ENCODE results near the gene FBXW11. TPM values are rescaled to one million over a fixed set of nuclear protein-coding genes. Genes with fewer than 3 reads are reported as not detected.

FBXW11 gene
- total RNA-seq, 1 experiment from 2014 or later = 56.3 TPM

DNA sequence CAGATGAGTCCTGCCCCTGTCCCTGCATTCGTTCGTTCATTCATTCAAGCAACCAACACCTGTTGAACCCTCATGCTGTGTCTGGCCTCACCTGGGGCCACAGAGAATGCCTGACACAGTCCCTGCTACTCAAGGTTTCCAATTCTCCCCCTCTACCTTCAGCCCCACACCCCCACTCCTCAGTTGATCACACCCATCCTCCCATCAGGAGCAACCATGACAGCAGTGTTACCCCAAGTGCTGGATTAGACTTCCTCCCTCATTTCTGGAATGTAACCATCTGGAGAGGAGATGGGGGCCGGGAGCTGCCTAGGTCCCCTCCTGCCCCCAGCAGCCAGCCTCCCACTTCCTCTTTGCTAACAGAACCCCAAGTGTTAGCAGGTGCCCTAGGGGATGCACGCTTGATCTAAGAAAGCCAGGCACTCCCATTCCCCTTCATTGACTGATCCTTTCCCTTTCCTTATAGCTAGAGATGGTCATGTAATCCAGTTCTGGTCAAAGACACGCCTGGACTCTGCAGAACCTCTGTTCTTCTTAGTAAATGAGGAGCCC, 163.6 kb downstream of the FBXW11 start:
- no peak for DNase-seq (ENCODE audit: low spot score)

DNA sequence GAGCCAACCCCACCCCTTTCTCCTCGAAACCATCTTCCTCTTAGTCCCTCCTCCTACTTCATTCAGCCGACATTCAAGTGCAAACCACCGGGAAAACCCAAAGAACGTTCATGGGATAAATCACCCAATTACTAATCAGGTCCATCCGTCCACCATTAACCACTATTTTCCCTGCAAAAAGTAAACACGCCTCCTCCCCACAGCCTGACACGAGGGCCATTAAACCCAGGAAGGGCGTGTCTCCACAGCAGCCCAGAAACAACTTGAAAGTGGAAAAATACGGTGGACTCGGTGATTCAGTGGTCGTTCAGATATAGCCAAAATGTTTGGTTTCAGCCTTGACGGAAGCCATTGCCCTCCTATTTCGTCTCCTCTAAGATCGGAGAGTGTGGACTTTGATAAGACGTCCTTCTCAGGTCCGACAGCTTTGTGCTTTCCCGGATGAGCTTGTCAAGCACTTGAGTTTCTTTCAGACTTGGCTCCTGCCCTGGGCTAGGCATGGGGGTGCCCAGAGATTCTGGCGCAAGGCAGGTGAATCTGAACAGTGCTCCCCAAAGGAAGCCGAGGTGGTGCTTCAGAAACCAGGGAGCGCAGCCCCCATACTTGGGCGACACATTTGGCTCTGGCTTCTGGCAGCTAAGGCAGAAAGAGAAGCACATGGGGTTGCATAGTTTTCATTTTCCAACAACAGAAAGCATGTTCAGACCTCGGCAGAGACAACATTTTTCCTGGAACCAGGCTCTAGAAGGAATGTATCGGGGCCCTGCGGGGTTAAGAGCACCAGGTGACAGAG, 164.3 kb downstream of the FBXW11 start:
- DNase-seq (ENCODE audit: low spot score) = no peak

DNA sequence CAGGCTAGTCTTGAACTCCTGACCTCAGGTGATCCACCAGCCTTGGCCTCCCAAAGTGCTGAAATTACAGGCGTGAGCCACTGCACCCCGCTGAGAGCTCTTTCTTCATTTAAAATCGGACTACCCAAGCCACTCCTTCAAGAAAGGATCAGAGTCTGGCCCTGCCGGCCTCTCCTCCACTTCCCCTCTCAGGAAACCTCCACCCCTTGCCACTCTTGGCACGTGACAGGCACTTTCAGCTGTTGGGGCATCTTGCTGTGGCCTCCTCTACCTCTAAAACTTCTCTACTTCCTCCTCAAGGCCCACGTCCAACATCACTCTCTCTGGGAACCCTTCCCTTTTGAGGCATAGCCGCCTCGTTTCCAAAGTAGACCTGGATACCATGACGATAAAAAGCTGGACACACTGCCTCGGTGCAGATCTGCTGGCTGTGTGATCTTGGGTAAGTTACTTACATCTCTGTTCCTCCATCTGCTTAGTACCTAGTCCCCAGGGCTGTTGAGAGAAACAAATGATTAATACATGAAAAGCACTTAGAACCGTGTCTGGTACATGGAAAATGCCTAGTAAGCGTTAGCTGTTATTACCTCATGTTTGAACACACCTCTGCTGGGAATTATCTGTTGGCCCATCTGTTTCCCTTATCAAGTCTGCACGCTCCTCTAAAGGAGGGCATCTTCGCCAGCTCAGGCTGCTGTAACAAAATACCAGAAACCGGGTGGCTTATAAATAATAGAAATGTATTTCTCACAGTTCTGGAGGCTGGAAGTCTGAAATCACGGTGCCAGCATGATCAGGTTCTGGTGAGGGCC, 165.5 kb downstream of the FBXW11 start:
- DNase-seq (ENCODE audit: low spot score) = no peak

DNA sequence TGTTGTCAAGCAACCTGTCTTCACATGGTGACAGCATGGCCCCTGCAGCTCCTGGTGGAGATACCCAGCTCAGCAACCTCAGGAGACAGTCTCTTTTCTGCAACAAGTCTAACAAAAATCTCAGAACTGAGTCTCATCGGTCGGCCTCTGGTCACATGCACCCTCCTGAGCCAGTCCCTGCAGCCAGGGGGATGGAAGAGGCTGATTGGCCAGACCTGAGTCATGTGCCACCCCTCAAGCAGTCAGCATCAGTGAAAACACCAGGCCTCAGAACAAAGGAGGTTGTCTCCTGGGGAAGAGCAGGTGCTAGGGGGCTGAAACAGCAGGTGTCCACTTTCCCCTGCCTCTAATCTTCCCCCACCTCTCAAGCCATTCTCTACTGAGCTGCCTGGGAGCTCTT, 166.4 kb downstream of the FBXW11 start:
- no peak for DNase-seq (ENCODE audit: low spot score)

DNA sequence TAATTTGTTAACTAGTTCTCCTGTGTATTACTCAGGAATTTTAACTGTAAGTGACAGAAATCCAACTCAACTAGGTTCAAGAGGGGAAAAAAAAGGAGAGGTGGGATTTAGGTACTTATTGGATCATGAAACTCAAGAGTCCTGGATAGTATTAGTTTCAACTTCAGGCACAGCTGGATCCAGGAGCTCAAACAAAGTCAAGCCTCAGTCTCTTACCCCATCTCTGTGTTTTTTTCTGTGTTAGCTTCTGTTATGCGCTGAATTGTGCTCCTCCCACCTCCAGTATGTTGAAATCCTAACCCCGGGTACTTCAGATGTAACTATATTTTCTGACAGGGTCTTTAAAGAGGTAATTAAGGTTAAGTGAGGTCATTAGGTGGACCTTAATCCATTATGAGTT, 167.3 kb downstream of the FBXW11 start:
- DNase-seq (ENCODE audit: low spot score) = no peak

DNA sequence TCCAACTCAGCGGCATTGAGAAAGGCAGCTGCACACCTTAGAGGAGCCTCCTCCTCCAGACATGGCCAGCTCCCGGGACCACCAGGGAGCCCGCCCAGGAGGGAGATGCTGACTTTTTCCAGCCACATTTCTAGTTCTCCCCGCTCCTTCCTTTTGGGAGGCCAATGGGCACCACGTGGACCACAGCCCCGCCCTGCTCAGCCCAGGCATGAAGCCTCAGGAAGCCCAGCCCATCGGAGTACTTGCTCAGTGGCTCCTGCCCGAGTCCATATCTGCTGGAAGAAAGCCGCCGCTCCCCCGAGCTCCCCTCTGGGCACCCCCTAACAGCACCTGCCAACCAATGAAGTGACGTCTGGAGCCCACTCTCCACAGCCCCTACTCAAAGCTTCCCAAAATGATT, 168.4 kb downstream of the FBXW11 start:
- DNase-seq (ENCODE audit: low spot score) = no peak

DNA sequence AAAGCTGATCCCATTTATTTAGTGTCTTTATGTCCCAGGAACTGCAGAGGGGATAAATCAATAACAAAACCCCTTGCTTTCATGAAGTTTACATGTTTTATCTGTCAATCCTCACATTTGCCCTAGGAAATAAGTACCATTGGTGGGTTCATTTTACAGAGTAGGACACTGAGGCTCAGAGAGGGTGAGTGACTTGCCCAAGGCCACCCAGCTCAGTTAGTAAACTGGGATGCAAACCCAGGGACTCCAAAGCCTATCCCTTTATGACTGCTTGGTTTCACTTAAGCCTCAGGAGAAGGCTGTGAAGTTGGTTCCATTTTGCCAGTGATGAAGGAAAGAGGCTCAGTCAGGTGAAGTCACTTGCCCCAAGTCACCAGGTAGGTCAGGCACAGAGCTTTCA, 168.9 kb downstream of the FBXW11 start:
- DNase-seq (ENCODE audit: low spot score) = no peak

DNA sequence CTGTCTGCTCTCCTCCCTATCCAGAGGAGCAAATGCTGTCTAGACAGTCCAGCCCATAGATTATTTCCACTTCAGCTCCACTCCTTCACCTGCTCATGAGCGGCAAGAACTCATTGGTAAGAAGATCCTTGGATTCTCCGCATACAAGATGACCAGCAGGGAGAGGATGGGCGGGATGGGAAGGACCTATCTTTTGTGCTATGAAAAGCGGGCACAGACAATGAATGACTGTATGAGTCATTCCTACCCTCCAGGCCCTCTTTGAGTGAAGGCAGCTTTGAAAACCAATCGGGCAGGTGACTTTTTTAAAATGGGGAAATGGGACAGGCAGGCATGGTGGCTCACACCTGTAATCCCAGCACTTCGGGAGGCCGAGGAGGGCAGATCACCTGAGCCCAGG, 171.4 kb downstream of the FBXW11 start:
- DNase-seq (ENCODE audit: low spot score) = no peak

DNA sequence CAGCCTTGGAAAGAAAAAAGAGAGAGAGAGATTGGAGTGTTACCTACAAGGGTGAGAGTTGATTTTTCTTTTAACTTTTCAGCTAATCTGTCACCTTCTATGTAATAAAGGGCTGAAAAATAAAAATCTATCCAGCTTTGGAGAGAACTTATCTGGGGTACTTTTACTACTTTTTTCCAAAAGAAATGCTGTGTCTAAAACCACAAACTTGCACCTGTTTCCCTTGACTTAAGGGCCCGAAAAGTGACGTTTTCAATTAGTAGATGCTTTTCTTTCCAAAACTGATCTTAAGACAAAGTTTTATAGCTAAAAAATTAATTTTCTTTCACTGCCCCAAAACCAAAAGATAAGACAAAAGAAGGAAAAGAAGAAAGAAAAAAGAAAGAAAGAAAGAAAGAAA, 172.0 kb downstream of the FBXW11 start:
- DNase-seq (ENCODE audit: low spot score) = no peak

DNA sequence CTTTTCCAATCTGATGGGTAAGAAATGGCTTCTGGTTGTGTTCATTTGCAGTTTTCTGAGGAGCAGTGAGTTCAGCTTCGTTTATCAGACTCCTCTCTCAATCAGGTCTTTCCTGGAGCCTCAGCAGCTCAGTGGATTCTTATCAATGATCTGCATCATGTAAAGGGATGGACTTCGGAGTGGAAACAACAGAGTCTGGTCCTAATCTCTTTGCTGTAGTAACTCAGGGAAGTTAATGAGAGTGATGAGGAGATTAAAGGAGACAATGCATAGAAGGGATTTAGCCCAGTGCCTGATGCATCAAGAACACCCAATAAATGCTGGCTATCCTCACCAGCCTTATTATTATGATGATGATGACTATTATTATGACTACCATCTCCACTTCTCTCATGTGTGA, 173.7 kb downstream of the FBXW11 start:
- DNase-seq (ENCODE audit: low spot score) = no peak

DNA sequence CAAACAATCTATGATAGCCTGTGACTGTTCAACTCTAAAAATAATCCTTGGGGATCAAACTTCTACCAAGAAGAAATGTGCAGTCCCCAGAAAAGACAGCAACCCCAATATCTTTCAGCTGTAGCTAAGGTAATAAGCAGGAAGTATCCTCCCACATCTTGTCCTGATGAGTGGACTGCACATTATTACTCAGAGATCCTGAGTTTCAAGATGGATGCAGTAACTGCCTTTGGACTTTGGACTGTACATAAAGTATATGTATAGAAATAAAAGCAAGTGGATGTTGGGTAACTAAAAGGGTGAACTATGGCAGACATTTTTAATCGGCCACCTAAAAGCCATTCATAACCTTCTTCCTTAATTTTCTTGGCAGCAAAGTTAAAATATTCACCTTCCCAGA, 175.8 kb downstream of the FBXW11 start:
- no peak for DNase-seq (ENCODE audit: low spot score)

DNA sequence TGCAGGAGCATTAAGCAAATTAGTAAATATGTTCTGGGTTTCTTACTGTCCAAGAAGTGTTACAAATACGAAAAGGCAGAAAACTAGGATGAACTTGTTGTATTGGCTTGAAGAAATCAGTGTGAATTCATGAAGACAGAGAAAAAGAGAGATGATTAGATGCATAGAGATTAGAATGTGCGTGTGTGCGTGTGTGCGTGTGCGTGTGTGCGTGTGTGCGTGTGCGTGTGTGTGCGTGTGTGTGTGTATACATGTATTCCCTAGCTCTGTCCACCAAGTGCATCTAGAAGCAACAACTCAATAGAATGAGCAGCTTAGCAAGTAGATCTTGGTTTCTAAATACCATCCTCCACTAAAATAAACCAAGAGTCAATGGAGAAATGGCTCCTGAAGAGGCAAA, 179.3 kb downstream of the FBXW11 start:
- no peak for DNase-seq (ENCODE audit: low spot score)

DNA sequence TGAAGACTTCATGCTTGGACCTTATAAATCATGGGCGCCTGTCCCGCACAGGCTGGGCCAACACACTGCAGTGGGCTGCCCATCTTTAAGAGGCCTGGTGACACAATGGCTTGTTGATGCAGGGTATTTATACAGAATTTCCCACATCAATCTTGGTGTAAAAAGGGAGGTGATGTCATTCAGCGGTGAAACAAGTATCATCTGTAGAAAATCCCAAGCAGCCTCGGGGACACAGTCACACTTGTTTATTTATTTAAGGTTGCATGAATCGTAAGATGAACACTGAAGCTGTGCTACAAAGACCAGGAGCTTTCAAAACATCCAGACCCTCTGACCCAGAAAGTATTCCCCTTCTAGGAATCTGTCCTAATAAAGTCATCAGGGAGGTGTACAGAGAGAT, 180.3 kb downstream of the FBXW11 start:
- DNase-seq (ENCODE audit: low spot score) = peak; percentile 61

DNA sequence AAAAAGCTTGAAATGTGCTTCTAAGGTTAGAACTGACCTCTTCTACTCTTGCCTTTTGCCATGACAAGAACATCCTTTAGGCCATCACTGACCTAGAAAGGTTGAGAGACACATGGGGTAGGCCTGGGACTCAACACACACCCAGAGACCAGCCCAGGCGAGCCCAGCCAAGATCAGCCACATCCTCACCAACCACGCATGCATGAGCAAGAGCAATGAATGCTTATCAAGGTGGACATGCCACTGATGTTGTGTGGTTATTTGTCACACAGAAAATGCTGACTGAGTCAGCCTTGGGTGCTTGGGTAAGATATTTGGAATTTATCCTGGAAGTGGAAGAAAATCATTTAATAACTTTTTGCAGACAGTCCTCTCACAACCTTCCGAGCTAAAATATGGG, 181.4 kb downstream of the FBXW11 start:
- no peak for DNase-seq (ENCODE audit: low spot score)

DNA sequence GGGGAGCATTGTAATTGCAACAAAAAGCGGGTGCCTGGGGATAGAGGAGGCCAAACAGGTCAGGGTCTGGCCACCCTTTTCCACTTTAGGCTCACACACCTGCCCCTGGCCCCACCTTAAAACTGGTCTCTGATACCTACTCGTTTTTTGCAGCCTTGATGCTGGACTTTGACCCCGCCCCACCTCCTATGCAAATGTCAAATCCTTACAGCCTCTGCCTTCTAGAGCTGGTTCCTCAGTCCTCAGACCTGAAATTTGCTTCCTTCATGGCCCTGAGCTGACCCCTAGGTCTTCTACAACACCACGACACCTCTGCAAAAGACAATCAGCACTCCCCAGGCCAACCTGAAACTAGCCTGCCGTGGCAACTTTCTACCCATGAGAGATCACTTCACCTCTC, 183.2 kb downstream of the FBXW11 start:
- no peak for DNase-seq (ENCODE audit: low spot score)

DNA sequence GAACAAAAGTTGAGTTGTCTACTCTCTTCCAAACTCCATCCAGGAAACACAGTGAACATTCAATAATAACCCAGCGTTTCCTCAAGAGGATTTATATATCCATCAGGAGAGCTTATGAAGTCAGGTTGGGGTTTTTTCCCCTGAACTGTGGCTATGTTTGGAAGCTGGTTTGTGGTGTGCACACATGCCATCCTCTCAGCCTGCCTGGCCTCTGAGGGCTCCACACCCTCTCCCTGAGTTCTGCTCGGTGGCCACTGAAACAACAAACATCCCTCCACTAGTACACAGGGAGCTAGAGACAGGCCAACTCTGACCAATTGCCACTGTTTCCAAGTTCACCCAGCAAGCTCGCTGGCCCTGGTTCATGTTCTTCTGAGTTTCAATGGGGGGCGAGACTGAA, 185.2 kb downstream of the FBXW11 start:
- DNase-seq (ENCODE audit: low spot score) = no peak

DNA sequence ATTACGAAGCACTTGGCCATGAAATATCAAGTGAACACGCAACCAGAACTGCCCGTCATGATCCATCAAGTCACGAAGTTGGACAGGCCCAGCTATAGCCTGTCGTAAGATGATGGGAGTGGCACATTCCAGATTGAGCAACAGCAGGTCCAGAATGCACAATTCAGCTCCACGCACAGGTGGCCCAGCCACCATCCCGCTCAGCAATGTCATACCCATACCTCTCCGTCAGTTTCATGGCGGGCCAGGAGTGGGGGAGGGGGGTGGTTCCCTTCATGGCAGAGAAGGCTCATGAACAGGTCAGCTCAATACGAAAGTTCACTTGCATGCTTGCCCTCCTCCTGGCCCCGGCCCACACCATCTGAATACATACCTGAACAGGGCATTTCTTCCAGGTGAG, 185.9 kb downstream of the FBXW11 start:
- no peak for DNase-seq (ENCODE audit: low spot score)

DNA sequence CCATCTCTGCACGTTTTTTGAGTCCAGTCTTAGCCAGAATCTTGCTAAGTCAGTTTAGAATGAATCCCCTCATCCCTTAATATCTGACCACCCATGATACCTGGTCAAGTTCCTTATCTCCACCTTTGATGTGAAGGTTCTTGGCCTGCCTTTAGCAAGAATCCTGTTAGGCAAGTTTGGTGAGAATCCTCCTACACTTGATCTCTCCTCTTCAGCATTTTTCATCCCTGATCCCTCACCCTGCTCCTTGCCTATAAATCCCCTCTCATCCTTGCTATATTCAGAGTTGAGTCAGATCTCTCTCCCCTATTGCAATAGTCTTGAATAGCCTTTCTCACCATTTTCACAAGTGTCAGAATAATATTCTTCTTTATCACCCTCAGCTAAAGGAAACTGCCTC, 189.8 kb downstream of the FBXW11 start:
- no peak for DNase-seq (ENCODE audit: low spot score)

DNA sequence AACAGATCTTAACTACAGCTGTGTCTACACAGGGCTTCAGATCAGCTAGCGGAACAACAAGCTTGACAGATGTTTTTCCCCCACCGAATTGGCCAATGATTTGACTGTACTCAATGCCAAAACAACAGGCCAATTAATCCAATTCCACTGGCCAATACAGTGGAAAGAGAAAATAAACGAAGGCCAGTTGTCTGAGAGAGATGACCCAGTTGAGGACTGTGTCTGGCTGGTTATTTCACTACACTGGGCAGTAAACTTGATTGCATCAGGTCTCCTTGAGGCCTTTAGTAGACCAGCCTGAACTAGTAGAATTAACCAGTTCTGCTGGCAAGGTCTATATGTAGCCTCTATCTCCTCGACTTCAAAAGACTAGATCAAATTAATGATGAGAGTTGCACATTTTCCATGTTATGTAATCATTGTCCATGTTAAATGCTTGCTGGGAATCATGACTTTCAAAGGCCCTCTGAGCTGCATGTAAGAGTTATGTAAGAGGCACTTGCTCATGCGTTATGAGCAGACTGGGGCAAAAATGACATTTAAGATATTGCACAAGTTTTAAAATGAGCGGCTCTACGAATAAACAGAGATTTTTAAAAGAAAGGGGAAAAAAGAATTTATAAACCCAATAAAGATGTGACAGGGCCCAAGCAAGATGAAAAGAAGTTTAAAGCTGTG, 192.5 kb downstream of the FBXW11 start:
- no peak for DNase-seq (ENCODE audit: low spot score)

DNA sequence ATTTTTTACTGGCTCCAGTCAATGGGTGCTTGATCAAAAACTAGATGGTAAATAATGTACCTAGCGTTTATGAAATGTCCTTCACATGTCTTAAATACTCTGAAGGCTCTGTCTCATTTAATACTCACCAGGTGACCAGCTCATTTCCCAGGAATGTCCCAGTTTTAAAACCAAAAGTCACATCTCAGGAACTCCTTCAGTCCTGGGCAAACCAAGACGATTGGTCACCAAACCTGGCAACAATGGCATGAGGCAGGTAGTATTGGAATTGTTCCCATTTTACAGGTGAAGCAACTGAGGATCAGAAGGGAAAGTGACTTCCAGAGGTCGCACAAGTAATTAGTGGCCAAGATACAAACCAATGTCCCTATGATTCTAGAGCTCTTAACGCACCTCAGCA, 193.2 kb downstream of the FBXW11 start:
- DNase-seq (ENCODE audit: low spot score) = no peak
